Measurements from ENCODE around the gene TMEM11. TPM values are rescaled to one million over a fixed set of nuclear protein-coding genes. Genes with fewer than 3 reads are reported as not detected.

The TMEM11 gene
- 100 to 1,000 TPM in 2 of 4 donors, 10 to 100 TPM in 2; 70.6 to 131 (median 90.9) TPM for total RNA-seq

- intact Hi-C loops (cut with DNase I; ENCODE audit: low total_unique reads) (loop anchor here (1.0 to 5.0 kb wide), 4 partner anchors 29 to 172 kb away; partner anchors contain the start of genes DHRS7B and USP22), in situ Hi-C loops (cut with MboI; ENCODE audit: low sequenced_read_pairs in 4 of 4) (loop anchor here in 1 of 4 donors (10.0 kb wide), 1 partner anchor 89 kb away; the partner anchor contains the start of gene DHRS7B)
- Histone ChIP-seq H3K9me3 (no peaks in the 10 kb centered on the region), H3K27me3 (no peaks in the 10 kb centered on the region), H3K27ac (peak within 1 kb of the TSS; percentile 92 to 98 (median 96)), H3K4me3 (peak within 1 kb of the TSS; percentile 80 to 99 (median 93)), H3K4me1 (peaks cover 57 to 58% of the 10 kb centered on the region in 2 donors), H3K36me3 (no peaks in the 10 kb centered on the region)
- peak; percentile 95 for DNase-seq
- TF ChIP-seq CTCF (IDR thresholded peaks at IDR 0.05 in 4 of 5, conservative IDR thresholded peaks at IDR 0.05 in 1 of 5) (peak in 2 of 5 experiments; percentile 15 to 34), POLR2A (IDR thresholded peaks at IDR 0.05) (peak; percentile 84 to 93)
- ATAC-seq, result peak; percentile 51 to 57
These were observed at the start of gene TMEM11 for GRCh38 chr17:21214015-21214776. Gene TMEM11 (minus strand): TSS chr17:21214161. CDS start chr17:21214152, 9 bp downstream.

- peaks cover 6 to 21% of the 10 kb centered on the region in 2 donors for H3K4me1 ChIP-seq
- TF ChIP-seq CTCF (IDR thresholded peaks at IDR 0.05 in 4 of 5, conservative IDR thresholded peaks at IDR 0.05 in 1 of 5) (no peak), POLR2A (IDR thresholded peaks at IDR 0.05) (no peak)
- H3K27ac ChIP-seq, result peak overlapping the region in 2 of 4 donors; percentile 9 to 57
- H3K27me3 ChIP-seq, result no peaks in the 10 kb centered on the region
- no peaks in the 10 kb centered on the region for H3K36me3 ChIP-seq
- in situ Hi-C loops (cut with MboI; ENCODE audit: low sequenced_read_pairs in 4 of 4), result no loop called here
- intact Hi-C loops (cut with DNase I; ENCODE audit: low total_unique reads), result no loop called here
- no peak for DNase-seq
- ATAC-seq, result peak; percentile 56 to 90
- H3K9me3 ChIP-seq, result no peaks in the 10 kb centered on the region
- H3K4me3 ChIP-seq, result no peak overlapping the region
These were observed 49.4 kb upstream of the TMEM11 start for GRCh38 chr17:21263376-21263775.

- no peaks in the 10 kb centered on the region for H3K36me3 ChIP-seq
- H3K27ac ChIP-seq, result peak overlapping the region in 3 of 4 donors; percentile 1 to 57 (median 22)
- H3K4me1 ChIP-seq, result peaks cover 6 to 21% of the 10 kb centered on the region in 2 donors
- no peak for DNase-seq
- in situ Hi-C loops (cut with MboI; ENCODE audit: low sequenced_read_pairs in 4 of 4), result no loop called here
- intact Hi-C loops (cut with DNase I; ENCODE audit: low total_unique reads), result no loop called here
- ATAC-seq, result no peak
- H3K9me3 ChIP-seq, result no peaks in the 10 kb centered on the region
- H3K27me3 ChIP-seq, result no peaks in the 10 kb centered on the region
- no peak for TF ChIP-seq POLR2A (IDR thresholded peaks at IDR 0.05)
- no peak for TF ChIP-seq CTCF (IDR thresholded peaks at IDR 0.05 in 4 of 5, conservative IDR thresholded peaks at IDR 0.05 in 1 of 5)
- no peak overlapping the region for H3K4me3 ChIP-seq
These were observed 48.5 kb upstream of the TMEM11 start for GRCh38 chr17:21262259-21262993.

GRCh38 chr17:21258593-21258992 lies 44.6 kb upstream of the TMEM11 start:
- H3K36me3 ChIP-seq, result no peaks in the 10 kb centered on the region
- DNase-seq (no peak), ATAC-seq (no peak)
- H3K27me3 ChIP-seq, result no peaks in the 10 kb centered on the region
- H3K4me3 ChIP-seq, result no peak overlapping the region
- H3K4me1 ChIP-seq, result peaks cover 11 to 25% of the 10 kb centered on the region in 2 donors
- no peak overlapping the region for H3K27ac ChIP-seq
- TF ChIP-seq POLR2A (IDR thresholded peaks at IDR 0.05) (no peak), CTCF (IDR thresholded peaks at IDR 0.05 in 4 of 5, conservative IDR thresholded peaks at IDR 0.05 in 1 of 5) (no peak)
- in situ Hi-C loops (cut with MboI; ENCODE audit: low sequenced_read_pairs in 4 of 4), result no loop called here
- intact Hi-C loops (cut with DNase I; ENCODE audit: low total_unique reads), result no loop called here
- no peaks in the 10 kb centered on the region for H3K9me3 ChIP-seq
